ENCODE measurements around the gene DUSP19.
"Not testable (repeated sequence)": the region's sequence is repeated elsewhere in the genome, so short reads cannot be mapped to it uniquely, and the experiment has no call there.

Gene DUSP19, protein sequence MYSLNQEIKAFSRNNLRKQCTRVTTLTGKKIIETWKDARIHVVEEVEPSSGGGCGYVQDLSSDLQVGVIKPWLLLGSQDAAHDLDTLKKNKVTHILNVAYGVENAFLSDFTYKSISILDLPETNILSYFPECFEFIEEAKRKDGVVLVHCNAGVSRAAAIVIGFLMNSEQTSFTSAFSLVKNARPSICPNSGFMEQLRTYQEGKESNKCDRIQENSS

DNA sequence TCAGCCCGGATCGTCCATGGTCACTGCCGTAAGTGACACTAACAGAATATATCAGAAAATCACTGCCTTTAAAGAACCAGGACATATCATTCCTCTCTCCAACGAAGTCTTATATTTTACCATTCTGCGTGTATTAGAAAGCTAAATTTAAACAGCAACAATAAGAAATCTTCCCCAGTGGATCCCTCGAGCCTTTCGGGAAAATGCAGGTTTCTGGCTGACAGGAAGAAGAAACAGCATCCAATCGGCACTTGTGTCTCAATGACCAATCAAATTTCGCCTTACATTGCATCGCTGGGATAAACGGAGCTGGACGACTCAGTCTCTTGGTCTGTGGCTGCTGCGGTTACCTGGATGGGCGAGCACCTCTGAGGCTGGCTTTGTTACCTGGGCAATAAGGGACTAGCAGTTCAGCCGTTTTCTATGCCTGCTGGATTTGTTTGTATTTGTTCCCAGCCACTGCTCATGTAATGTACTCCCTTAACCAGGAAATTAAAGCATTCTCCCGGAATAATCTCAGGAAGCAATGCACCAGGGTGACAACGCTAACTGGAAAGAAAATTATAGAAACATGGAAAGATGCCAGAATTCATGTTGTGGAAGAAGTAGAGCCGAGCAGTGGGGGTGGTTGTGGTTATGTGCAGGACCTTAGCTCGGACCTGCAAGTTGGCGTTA is at the start of gene DUSP19:
DUSP19 (plus strand) TSS at position 284 of the 675 bp plus-strand sequence; CDS start at position 471, 187 bp downstream.
- peak; percentile 87 to 91 for DNase-seq

DNA sequence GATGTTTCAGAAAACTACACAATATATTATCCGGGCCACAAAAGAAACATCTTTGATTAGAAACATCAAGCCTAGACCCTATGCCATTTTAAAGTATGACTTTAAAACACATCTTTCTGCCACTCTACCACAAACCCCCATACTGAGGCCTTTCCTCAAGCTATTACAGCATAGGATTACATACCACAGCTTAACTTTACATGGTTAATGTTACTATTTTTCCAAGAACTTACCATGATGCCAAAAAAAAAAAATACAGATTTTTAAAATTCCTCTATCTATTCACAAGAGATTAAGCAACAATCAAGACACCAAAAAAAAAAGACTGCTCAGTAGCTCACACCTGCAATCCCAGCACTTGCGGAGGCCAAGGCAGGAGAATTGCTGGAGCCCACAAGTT is 49.3 kb upstream of the DUSP19 start:
- DNase-seq, result no peak

DNA sequence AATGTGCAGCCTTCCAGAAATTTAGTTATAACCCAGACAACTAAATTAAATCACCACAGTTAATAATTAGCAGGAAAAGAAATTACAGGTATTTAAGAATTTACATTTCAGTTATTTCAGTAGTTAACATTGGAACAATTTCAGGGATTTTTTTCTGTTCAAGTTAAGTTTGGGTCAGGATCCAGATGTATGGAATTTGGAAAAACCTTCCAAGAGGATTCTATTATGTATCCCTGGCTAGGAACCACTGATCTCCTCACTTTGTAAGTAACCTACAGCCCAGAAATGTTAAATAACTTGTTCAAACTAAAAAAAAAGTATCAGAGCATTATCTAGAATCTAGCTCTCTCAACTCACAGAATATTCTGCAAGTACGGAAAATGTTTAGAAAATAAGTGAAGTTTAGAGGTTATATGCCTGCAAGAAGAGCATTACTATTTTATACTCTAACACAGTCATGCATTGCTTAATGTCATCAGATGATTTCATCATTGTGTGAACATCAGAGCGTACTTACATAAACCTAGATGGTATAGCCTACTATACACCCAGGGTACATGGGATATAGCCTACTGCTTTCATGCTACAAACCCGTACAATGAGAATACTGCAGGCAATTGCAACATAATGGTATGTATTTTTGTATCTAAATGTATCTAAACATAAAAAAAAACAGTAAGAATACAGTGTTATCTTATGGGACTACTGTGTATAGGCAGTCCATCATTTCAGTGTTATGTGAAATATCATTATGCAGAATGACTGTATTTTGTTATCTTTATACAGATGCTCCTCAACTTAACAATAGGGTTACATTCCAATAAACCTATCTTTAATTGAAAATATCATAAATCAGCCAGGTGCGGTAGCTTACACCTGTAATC is 46.4 kb upstream of the DUSP19 start:
- no peak for DNase-seq

DNA sequence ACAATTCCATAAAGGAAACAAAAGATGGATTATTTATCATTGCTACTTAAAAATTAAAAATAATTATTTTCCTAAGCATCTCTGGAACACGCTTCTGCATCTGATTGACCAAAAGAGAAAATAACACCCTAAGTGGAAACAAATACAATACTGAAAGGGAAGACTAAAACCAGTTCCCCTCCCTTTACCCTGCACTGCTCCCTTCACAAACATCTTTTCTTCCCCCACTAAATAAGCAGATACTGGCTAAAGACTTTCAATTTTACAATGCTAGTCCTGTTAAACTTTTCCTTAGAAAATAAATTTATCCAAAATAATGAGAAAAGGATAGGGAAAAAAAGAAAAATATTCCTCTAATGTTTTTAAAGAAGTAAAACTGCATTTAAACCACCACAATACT is 44.6 kb upstream of the DUSP19 start:
- no peak for DNase-seq

DNA sequence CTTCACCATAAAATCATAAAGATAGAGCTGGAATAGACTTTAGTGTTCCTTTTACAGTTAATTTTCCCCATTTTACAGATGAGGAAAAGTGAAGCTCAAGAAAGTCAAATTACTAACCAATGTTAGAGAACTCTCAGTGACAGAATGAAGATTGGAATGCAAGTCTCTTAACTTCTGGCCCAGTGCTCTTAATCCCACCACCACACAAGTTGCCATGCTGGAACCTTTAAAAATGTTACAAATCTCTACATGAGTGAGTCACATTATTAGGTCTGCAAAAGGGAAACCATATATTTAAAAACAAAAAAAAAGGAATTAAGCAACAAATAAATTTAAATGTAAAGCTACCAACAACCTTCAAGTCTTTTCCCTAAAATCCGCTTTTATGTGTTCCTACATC is 43.7 kb upstream of the DUSP19 start:
- DNase-seq, result no peak

DNA sequence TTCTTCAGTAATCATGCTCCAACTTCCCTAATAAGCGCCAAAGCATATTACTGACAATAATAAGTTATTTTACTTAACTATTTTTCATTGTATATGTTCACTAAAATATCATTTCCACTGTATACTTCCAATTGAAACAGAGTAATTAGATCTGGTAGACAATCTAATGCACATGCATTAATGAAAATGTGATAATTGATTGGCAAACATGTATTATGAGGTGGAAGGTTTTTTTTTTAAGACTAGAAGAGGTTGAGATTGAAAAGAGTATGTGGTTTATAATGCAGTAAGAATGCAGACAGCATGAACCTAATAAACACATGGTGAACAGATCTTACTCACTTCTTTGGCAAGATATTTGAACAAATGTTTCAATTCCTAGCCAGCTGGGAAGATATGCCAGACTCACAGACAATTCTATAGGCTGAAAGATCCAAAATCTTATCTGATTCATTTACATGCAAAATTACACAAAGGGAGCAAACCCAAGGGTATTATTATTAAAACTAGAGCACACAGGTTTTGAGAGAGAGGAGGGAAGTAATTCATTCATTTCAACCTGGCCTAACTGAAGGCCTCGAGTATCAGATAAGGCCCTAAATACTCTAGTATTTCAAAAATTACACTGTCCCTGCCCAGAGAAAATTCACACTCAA is 43.1 kb upstream of the DUSP19 start:
- DNase-seq, result no peak

DNA sequence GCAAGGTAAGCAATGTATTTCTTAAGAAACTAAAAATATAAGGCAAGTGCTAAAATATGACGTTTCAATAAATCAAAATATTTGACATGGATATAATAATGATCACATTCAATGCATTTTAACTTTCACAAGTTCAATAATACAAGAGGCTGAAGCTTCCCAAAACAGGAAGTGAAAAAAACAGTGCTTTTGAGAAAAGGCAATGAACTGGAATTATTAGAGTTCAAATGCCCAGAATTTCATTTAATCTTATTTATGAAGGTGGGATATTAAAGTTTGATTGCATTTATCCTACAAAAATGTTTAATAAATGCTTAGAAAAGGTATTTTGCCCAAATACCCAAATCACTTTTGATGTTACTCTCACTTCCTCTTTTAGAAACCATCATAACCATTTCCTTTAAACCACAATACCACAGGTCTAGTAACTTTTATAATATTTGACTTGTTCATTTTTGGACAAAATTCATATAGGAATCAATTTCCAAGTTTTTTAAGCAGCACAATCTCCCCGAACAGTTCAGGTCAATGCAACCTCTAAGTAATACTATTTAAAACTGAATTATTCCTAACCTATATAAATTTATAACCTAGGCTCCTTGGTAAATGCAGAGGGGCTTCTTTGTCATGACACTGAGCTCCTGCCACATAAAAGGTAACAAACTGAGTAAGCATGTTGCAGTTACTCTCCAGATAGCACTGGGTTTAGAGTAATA is 42.4 kb upstream of the DUSP19 start:
- peak in 1 of 2 donors; percentile 47 for DNase-seq

DNA sequence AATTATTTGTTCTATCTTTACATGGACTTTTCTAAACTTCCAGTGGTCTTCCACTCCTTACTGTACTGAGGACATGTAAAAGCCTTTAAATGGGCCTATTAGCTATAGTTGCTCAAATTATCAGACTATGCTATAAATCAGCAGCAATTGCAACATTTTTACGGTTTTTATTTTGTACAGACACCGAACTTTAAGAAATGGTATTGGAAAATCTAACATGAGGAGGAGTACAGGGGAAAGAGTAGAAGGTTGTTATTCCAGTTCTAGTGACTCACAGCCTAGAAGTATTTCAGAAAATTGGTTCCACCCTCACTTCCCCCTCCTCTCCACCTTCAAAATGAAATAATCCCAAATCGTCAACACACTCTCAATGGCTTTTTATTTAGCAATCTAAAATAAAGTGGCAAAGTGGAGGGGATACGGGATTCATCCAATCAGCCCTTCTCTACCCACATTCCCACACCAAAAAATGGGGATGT is 41.4 kb upstream of the DUSP19 start:
- no peak for DNase-seq

DNA sequence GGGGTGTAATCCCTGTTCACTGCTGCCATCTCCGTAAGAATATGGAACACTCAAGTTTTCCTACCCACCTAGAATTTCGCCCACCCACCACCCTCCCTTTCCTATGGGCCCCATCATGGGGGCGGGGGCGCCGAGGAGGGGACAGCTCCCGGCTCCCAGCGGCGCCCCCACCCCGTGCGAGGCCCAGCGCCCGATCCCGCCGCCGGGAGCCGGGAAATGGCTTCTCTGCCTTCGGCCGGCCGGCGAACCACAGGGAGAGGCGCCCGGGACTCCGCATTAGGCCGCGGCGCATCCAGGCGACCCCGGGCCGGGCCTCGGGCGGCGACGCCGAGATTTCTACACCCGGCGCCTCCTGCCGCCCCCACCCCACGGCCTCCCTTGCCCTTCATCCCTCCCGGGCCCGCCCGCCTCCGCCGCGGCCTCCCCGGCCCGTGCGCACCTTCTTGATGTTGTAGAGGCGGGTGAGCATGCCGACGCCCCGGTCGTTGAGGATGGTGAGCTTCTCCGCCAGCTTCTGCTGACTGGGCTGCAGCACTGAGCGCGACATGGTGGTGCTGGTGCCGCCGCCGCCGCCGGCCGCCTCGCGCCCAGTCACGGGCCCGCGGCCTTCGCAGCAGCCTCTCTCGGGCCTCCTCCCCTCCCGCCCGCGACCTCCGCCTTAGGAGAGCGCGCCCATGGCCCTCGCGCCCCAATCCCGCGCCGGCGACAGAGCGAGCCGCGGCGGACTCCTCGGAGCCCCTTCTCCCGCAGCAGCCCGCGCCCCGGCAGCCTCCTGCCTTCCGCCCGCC is 40.8 kb upstream of the DUSP19 start:
- DNase-seq, result peak in 1 of 2 donors; percentile 40

DNA sequence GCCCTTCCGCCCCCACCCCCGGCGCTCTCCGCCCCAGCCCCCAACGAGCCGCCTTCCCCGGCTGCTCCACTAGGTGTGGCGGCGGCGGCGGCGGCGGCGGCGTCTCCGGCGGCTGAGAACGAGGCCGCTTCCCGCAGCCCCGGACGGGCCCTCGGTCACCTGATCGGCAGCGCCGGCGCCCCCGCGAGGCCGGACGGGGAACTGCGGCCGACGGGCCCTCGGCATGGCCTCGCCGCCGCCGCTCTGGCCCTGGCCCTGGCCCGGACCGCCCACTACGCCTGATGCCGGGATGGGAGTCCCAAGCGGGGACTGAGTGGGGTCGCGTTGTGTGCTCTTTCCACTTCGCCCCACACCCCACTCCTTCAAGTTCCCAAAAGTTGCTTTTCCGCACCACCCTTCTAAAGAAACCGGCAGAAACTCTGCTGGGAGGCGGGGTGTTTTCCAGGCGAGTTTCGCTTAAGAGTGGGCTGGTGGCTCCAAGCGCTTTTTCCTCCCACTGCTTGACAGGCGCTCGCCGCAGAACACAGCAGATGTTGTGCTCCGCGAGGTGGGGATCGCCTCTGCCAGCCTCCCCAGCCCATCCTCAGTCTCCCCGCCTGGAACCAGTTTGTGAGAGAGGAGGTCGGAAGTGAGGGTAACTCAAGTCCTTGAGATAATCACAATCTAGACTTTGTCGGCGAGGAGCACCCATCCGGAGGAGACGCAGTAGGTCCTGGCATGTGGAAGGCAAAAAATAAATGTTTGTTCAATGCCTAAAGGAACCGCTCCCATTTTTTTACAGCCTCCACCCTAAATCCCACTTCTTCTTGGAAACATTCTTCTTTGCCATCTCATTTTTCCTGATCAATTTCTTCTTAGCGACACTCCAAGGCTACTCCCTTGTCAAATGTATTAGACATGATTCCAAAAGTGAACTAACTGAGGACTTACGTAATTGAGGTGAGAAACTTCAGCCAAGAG is 39.9 kb upstream of the DUSP19 start, which contains the start of gene NCKAP1:
NCKAP1 (minus strand) TSS at position 117 of the 960 bp plus-strand sequence. CDS start 358 bp downstream, outside the sequence.
- peak; percentile 79 to 84 for DNase-seq

DNA sequence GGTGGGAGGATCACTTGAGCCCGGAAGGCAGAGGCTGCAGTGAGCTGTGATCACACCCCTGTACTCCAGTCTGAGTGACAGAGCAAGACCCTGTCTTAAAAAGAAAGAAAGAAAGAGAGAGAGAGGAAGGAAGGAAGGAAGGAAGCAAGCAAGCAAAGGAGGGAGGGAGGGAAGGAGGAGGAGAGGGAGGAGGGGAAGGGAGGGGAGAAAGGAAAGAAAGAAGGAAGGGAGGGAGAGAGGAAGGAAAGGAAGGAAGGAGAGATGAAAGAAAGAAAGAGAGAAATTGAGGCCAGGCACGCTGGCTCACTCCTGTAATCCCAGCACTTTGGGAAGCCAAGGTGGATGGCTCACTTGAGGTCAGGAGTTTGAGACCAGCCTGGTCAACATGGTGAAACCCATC is 37.9 kb upstream of the DUSP19 start:
- DNase-seq, result no peak

DNA sequence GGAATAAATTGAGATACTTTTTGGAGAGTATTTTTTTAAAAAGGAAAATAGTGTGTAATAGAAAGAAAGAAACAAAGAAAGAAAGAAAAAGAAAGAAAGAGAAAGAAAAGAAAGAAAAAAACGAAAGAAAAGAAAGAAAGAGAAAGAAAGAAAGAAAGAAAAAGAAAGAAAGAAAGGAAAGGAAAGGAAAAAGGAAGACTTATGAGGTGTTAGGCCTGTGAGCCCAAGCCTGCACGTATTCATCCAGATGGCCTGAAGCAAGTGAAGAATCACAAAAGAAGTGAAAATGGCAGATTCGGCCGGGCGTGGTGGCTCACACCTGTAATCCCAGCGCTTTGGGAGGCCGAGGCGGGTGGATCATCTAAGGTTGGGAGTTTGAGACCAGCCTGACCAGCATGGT is 35.0 kb upstream of the DUSP19 start:
- not testable (repeated sequence) for DNase-seq

DNA sequence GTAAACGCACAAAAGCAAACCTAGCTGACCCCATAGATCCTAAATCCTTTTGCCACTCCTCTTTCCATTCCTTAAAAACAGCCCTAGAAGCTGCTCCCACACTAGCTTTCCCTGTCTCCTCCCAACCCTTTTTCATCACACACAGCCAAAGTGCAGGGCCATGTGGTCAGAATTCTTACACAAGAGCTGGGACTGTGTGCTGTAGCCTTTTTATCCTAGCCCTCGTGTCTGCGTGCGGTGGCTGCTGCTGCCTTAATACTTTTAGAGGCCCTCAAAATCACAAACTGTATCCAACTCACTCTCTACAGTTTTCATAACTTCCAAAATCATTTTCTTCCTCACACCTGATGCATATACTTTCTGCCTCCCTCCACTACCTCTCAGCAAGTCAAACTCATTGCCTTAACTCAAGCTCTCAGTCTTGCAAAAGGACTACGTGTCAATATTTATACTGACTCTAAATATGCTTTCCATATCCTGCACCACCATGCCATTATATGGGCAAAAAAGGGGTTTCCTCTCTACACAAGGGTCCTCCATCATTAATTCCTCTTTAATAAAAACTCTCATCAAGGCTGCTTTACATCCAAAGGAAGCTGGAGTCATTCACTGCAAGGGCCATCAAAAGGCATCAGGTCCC is 30.9 kb upstream of the DUSP19 start:
- not testable (repeated sequence) for DNase-seq

DNA sequence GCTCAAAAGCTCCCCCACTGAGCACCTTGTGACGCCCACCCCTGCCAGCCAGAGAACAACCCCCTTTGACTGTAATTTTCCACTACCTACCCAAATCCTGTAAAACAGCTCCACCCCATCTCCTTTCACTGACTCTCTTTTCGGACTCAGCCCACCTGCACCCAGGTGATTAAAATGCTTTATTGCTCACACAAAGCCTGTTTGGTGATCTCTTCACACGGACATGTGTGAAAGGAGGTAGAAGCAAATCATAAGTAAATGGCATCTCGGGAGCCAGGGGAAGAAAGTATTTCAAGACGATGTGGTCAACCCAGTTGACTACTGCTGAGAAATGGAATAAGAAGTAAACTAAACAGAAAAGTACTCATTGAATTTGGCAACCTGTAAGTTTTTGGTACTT is 29.1 kb upstream of the DUSP19 start:
- DNase-seq, result no peak

DNA sequence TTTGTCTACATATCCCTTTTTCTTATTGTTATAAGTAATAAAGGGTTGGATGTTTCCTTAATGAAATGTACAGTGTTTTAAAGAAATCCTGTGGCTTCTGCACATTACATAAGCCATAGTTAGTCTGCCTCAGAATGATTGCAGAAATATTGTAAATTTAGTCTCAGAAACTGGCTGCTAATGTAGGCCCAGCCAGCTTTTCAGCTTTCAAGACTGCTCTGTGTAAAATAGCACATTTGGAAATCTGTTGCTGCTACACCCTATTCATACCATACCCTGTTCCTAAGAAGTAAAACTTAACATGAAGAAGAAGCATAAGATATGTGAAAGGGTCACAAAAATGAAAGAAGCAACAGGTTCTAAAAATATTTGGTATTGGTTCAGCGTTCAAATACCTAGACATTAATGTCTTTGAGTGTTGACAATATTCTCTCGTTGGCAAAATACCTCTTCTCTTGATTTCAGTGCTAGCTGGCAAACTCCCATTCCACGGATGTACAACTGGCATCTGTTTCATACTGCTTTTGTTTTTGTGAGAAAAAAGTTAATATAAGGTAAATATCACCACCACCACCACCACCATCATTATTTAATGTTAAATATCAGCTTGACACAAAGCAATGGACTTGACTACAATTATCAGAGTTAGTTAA is 21.1 kb upstream of the DUSP19 start:
- DNase-seq, result no peak

DNA sequence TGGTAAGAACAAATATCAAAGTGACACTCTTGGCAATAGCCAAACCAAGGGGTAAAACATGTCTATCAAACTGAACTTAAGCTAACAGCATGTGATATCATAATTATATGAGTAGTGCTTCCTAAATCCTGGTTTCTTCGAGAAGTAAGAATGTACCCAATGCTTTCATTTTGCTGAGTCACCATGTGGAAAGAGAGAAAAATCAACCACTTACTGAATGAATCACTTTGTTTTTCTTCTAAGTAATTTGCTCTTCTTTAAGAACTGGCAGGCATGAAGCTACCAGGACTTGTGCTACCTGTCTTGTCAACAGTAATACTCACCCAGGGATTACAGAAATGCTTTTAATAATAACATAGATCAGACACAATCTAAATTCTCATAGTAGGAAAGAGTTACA is 19.0 kb upstream of the DUSP19 start:
- DNase-seq, result no peak

DNA sequence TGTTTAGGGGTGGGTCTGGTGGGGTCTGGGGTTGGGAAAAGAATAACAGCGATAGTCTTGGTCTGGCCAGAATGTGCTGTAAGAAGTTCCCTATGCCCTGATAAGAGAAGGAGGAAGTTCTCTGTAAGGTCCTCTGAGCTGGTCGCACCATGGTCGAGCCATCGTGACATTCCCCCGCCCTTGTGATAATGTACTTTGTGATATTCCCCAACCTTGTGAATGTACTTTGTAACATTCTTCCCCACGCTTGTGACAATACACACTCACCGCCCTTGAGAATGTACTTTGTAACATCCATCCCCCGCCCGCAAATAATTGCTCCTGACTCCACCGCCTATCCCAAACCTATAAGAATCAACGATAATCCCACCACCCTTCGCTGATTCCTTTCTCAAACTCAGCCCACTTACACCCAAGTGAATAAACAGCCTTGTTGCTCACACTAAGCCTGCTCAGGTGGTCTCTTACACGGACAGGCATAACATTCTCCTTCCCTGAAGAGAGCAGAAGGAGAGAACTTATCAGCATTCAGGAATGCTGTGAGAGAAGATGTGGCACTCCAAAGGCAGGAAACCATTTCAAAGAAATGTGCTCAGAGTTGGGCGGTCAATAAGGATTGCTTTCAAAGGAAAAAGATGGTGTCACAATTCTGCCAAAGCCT is 17.8 kb upstream of the DUSP19 start:
- no peak for DNase-seq

DNA sequence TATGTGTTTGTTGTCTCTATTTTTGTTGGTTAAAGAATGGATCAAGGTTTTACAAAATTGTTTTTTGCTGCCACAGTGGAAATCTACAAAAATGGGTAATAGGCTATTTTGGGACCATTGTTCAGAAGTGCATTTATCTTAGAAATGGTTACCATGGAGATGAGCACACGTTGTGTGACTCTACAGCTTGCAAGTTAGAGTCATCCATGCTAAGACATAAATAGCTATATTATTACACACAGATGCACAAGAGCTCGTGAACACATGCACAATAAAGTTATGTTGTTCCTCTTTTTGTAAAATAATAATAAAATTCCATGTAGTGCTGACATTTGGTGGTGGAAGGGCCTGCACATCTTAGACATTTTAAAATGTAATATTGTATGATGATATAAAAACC is 15.5 kb upstream of the DUSP19 start:
- no peak for DNase-seq

DNA sequence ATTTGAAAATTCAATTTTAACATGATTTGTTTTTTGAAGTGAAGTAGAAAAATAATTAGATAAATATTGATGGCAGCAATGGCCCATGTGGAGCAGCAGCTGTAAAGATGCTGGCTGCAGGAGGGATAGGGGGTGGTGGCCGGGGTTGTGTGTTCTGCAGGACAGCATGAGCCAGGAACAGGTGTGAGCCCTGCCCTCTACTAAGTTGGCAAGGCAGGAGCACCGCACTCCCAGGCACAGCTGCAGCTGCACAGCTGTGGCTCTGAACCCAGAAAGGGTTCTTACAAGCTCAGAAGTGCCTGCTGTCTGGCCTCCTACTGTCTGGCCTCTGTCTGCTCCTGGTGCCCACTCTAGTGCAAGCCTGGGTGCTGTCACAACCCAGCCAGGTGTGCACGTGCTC is 10.0 kb upstream of the DUSP19 start:
- no peak for DNase-seq
